AG09319 (cell line): Measurements from ENCODE around the gene TYROBP.
"Not testable (repeated sequence)": the region's sequence is repeated elsewhere in the genome, so short reads cannot be mapped to it uniquely, and the experiment has no call there.

Experiments
- DNase-seq: peaks from one replicate; pipeline ENCODE4 v3.0.0-alpha.2; 2010; ENCODE audit warnings: low read depth; ENCODE audit errors: extremely low read depth
- CTCF ChIP-seq: IDR thresholded peaks from 2 replicates; pipeline ENCODE4 v1.5.1; 2011; ENCODE audit warnings: low read depth, mild to moderate bottlenecking, inconsistent platforms, low read length, moderate library complexity

TYROBP gene

GRCh38 chr19:35908010-35908441 lies at the start of gene TYROBP:
TYROBP (minus strand) TSS chr19:35908295; CDS start chr19:35908228, 67 bp downstream.
- DNase-seq: no peak
- TF ChIP-seq CTCF: no peak

DNA sequence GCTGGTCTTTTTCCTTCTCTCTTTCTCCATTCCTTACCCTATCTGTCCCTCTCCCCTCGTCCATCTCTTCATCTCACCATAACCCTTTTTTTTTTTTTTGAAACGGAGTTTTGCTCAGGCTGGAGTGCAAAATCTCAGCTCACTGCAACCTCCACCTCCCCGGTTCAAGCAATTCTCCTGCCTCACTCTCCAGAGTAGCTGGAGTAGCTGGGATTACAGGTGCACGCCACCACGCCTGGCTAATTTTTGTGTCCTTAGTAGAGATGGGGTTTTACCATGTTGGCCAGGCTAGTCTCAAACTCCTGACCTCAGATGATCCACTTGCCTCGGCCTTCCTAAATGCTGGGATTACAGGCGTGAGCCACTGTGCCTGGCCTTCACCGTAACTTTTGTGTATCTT lies 49.3 kb upstream of the TYROBP start:
- not testable (repeated sequence) for DNase-seq

- no peak for TF ChIP-seq CTCF
- no peak for DNase-seq
Measured at GRCh38 chr19:35955881-35956634, 48.0 kb upstream of the TYROBP start.

DNA sequence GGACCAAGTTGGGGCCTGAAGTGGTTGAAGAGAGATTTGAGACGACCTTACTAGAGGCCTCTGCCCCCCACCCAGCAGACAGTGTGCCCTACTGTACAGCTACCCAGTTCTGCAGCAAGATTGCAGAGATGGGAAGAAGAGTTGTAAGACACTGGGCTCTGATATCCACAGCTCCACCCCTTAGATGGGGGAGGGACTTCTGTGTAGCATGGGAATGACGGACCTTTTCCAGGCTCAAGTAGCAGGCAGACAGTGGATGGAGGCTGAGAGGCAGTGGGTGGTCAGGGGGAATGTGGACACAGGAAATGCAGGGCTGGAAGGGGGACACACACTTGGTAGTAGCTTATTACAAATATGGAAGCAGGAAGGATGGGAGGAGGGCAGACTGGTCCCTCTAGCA lies 41.0 kb upstream of the TYROBP start:
- no peak for DNase-seq
- no peak for TF ChIP-seq CTCF

- DNase-seq: no peak
- no peak for TF ChIP-seq CTCF
Measured at GRCh38 chr19:35946203-35946602, 38.1 kb upstream of the TYROBP start.

GRCh38 chr19:35945121-35945790 lies 37.2 kb upstream of the TYROBP start:
- no peak for TF ChIP-seq CTCF
- DNase-seq: no peak

- DNase-seq: no peak
- no peak for TF ChIP-seq CTCF
Measured at GRCh38 chr19:35944556-35944955, 36.5 kb upstream of the TYROBP start.
